GM23248 (cell line): ENCODE data around the gene SLC2A3. TPM values are rescaled to one million over a fixed set of nuclear protein-coding genes. Genes with fewer than 3 reads are reported as not detected.
"Not testable (repeated sequence)": the region's sequence is repeated elsewhere in the genome, so short reads cannot be mapped to it uniquely, and the experiment has no call there.

Experiments
- DNase-seq: peaks from one replicate; pipeline ENCODE4 v3.0.0-alpha.2; 2015
- H2AFZ ChIP-seq: fragments of 200-600 bp; sonication (generic); 2 replicates; pipeline ENCODE4 v1.6.1; 2016; ENCODE audit warnings: antibody characterized with exemption
- H3F3A ChIP-seq: fragments of 200-600 bp; sonication (generic); 2 replicates; pipeline ENCODE4 v1.6.1; 2016; ENCODE audit warnings: mild to moderate bottlenecking, antibody characterized with exemption, mixed run types; ENCODE audit not compliant: insufficient read depth
- H3K27ac ChIP-seq: fragments of 200-600 bp; sonication (generic); 2 replicates; pipeline ENCODE4 v1.5.1; 2016; ENCODE audit warnings: mild to moderate bottlenecking
- H3K27me3 ChIP-seq: fragments of 200-600 bp; sonication (generic); replicated peaks from 2 replicates; pipeline ENCODE4 v1.6.1; 2016; ENCODE audit warnings: mild to moderate bottlenecking; ENCODE audit not compliant: insufficient read depth
- H3K36me3 ChIP-seq: fragments of 200-600 bp; sonication (generic); 2 replicates; pipeline ENCODE4 v1.6.1; 2016; ENCODE audit warnings: low read depth, mild to moderate bottlenecking
- H3K4me1 ChIP-seq: fragments of 200-600 bp; sonication (generic); 2 replicates; pipeline ENCODE4 v1.6.1; 2016; ENCODE audit warnings: mild to moderate bottlenecking; ENCODE audit not compliant: insufficient read depth
- H3K4me2 ChIP-seq: fragments of 200-600 bp; sonication (generic); one replicate; pipeline ENCODE4 v1.6.1; 2016; ENCODE audit warnings: mild to moderate bottlenecking; ENCODE audit not compliant: unreplicated experiment
- H3K4me3 ChIP-seq: fragments of 200-600 bp; sonication (generic); 2 replicates; pipeline ENCODE4 v1.5.1; 2016; ENCODE audit warnings: mild to moderate bottlenecking
- H3K79me2 ChIP-seq: fragments of 200-600 bp; sonication (generic); 2 replicates; pipeline ENCODE4 v1.6.1; 2016; ENCODE audit warnings: mild to moderate bottlenecking; ENCODE audit not compliant: insufficient read depth
- H3K9ac ChIP-seq: fragments of 200-600 bp; sonication (generic); 2 replicates; pipeline ENCODE4 v1.6.1; 2016; ENCODE audit warnings: mild to moderate bottlenecking
- H3K9me2 ChIP-seq: fragments of 200-600 bp; sonication (generic); 2 replicates; pipeline ENCODE4 v1.6.1; 2016; ENCODE audit warnings: mixed run types, mild to moderate bottlenecking, moderate library complexity; ENCODE audit not compliant: insufficient read depth
- H3K9me3 ChIP-seq: fragments of 200-600 bp; sonication (generic); one replicate; pipeline ENCODE4 v1.6.1; 2017; ENCODE audit warnings: low read depth
- H4K20me1 ChIP-seq: fragments of 200-600 bp; sonication (generic); 2 replicates; pipeline ENCODE4 v1.6.0; 2016; ENCODE audit not compliant: insufficient read depth
- EZH2 ChIP-seq: fragments of 200-600 bp; sonication (generic); IDR thresholded peaks from 2 replicates; pipeline ENCODE4 v1.6.1; 2018; ENCODE audit warnings: antibody characterized with exemption, mild to moderate bottlenecking; ENCODE audit not compliant: insufficient read depth, poor library complexity, severe bottlenecking
- EZH2phosphoT487 ChIP-seq: fragments of 200-600 bp; sonication (generic); IDR thresholded peaks from 2 replicates; pipeline ENCODE4 v1.6.1; 2018; ENCODE audit warnings: antibody characterized with exemption, moderate library complexity, mild to moderate bottlenecking, low read depth; ENCODE audit not compliant: insufficient read depth
- WGBS, 2 experiments: methylation state at CpG; one replicate each; pipeline ENCODE4 v1.1.6; 2015 to 2017; ENCODE audit warnings: low lambda C conversion rate in 2 of 2, low coverage in 1 of 2; ENCODE audit errors: missing lambda C conversion rate in 2 of 2; 5-methylcytosine and 5-hydroxymethylcytosine counted together
- in situ Hi-C: fragments of 300-500 bp; cut with MboI; formaldehyde crosslinking; loops from 2 replicates; pipeline ENCODE4 v1.15.0; 2020
- polyA plus RNA-seq: library from polyadenylated mRNA; unstranded; fragments of >200 nt; fragmentation: Nextera tagmentation; extraction: Ambion mirVana; gene quantifications from 2 replicates; pipeline ENCODE4 v1.2.1, GENCODE V29; 2016
- total RNA-seq: library from RNA; depleted of rRNA; stranded (reverse); fragments of >200 nt; shearing (Covaris generic); gene quantifications from 2 replicates; pipeline ENCODE4 v1.2.3, GENCODE V29; 2014

SLC2A3 gene
- total and polyA plus RNA-seq, 2 experiments from 2014 or later, result 71.8 to 72.5 TPM

GRCh38 chr12:7892186-7892980, 43.6 kb downstream of the SLC2A3 start:
- TF ChIP-seq EZH2 (no peak), EZH2phosphoT487 (no peak)
- no peak overlapping the region for H3K4me3 ChIP-seq
- no peaks in the 10 kb centered on the region for H3K27me3 ChIP-seq
- no peaks in the 10 kb centered on the region for H3F3A ChIP-seq
- in situ Hi-C loops, result no loop called here
- no peaks in the 10 kb centered on the region for H3K9me2 ChIP-seq
- no peaks in the 10 kb centered on the region for H4K20me1 ChIP-seq
- H2AFZ ChIP-seq, result 0 out of 2 replicates have a peak overlapping the region, but pooled peaks have one; percentile 39
- H3K4me1 ChIP-seq, result peaks cover 14% of the 10 kb centered on the region; the same call in 1 of the 2 replicates
- no peaks in the 10 kb centered on the region for H3K36me3 ChIP-seq
- no peak overlapping the region for H3K27ac ChIP-seq
- no peaks in the 10 kb centered on the region for H3K79me2 ChIP-seq
- no peak overlapping the region for H3K4me2 ChIP-seq
- no peaks in the 10 kb centered on the region for H3K9me3 ChIP-seq
- no peak for DNase-seq
- no peak overlapping the region for H3K9ac ChIP-seq
- WGBS, 2 experiments, result 60 to 65% methylated on average over 3 to 4 of the region's 4 CpGs

- WGBS, 2 experiments, result 60 to 66% methylated on average over 3 of the region's 3 CpGs
- no peaks in the 10 kb centered on the region for H3K79me2 ChIP-seq
- H4K20me1 ChIP-seq, result no peaks in the 10 kb centered on the region
- no peak overlapping the region for H3K27ac ChIP-seq
- no peak overlapping the region for H2AFZ ChIP-seq
- no peaks in the 10 kb centered on the region for H3K9me3 ChIP-seq
- no peak for TF ChIP-seq EZH2phosphoT487
- no peak for TF ChIP-seq EZH2
- no peaks in the 10 kb centered on the region for H3K36me3 ChIP-seq
- H3K4me1 ChIP-seq, result no peaks in the 10 kb centered on the region
- no peak overlapping the region for H3K4me3 ChIP-seq
- no peak overlapping the region for H3K9ac ChIP-seq
- no peak for DNase-seq
- no peaks in the 10 kb centered on the region for H3K9me2 ChIP-seq
- no peaks in the 10 kb centered on the region for H3F3A ChIP-seq
- H3K27me3 ChIP-seq, result no peaks in the 10 kb centered on the region
- in situ Hi-C loops, result no loop called here
- H3K4me2 ChIP-seq, result no peak overlapping the region
Observed at GRCh38 chr12:7884689-7885088, 51.3 kb downstream of the SLC2A3 start.

GRCh38 chr12:7881736-7882120, 54.3 kb downstream of the SLC2A3 start:
- H3F3A ChIP-seq, H3K4me3 ChIP-seq, DNase-seq, H3K4me2 ChIP-seq, H3K9me2 ChIP-seq, H3K79me2 ChIP-seq, H4K20me1 ChIP-seq, H3K9ac ChIP-seq, H3K36me3 ChIP-seq, H3K27me3 ChIP-seq, H2AFZ ChIP-seq, H3K9me3 ChIP-seq, in situ Hi-C loops, H3K27ac ChIP-seq, H3K4me1 ChIP-seq: not testable (repeated sequence)
- 70 to 74% methylated on average over 4 of the region's 4 CpGs for WGBS, 2 experiments

GRCh38 chr12:7880952-7881735, 54.8 kb downstream of the SLC2A3 start:
- DNase-seq, H3K4me2 ChIP-seq, H3K79me2 ChIP-seq, H3F3A ChIP-seq, H3K4me1 ChIP-seq, H3K9me3 ChIP-seq, H2AFZ ChIP-seq, H3K27me3 ChIP-seq, H4K20me1 ChIP-seq, H3K4me3 ChIP-seq, in situ Hi-C loops, H3K36me3 ChIP-seq, H3K9ac ChIP-seq, H3K27ac ChIP-seq, H3K9me2 ChIP-seq: not testable (repeated sequence)
- 88 to 93% methylated on average over 26 to 52 of the region's 52 CpGs for WGBS, 2 experiments
